Natural killer cell treated with Interleukin-12 subunit alpha and Interleukin-12 subunit beta and Interleukin-15 and Interleukin-18, amount 100 ng/mL, for 72 hours (primary cell): ENCODE data around the gene HEPHL1. TPM values are rescaled to one million over a fixed set of nuclear protein-coding genes. Genes with fewer than 3 reads are reported as not detected.
A peak's percentile ranks its signal among the peaks of the same experiment; 100 is the strongest.

ENCODE experiments used
- ATAC-seq, 2 donors: fragments of 150-1000 bp; cut with Tn5 transposase in 1 of 2; sonication (Bioruptor Pico), chemical (Tn5 transposase) in 1 of 2; 2 replicates each; pipeline ENCODE4 v1.10.0; 2021
- DNase-seq: peaks from one replicate; pipeline ENCODE4 v3.0.0; 2022; ENCODE audit warnings: low spot score
- H3K27ac Mint-ChIP-seq, 2 donors: 1 replicate in 1 of 2; 2 replicates in 1 of 2; pipeline ENCODE4 v1.8.0; 2022; ENCODE audit warnings: mixed read lengths in 2 of 2, mild to moderate bottlenecking in 1 of 2, moderate library complexity in 1 of 2
- H3K27me3 Mint-ChIP-seq, 2 donors: 1 replicate in 1 of 2; 2 replicates in 1 of 2; pipeline ENCODE4 v1.8.0; 2022; ENCODE audit warnings: mixed read lengths in 2 of 2
- H3K36me3 Mint-ChIP-seq: one replicate; pipeline ENCODE4 v1.8.0; 2022; ENCODE audit warnings: mixed read lengths
- H3K4me1 Mint-ChIP-seq, 2 donors: 1 replicate in 1 of 2; 2 replicates in 1 of 2; pipeline ENCODE4 v1.8.0; 2022; ENCODE audit warnings: low read depth in 2 of 2, mixed read lengths in 2 of 2, mild to moderate bottlenecking in 1 of 2
- H3K4me3 Mint-ChIP-seq: one replicate; pipeline ENCODE4 v1.8.0; 2022; ENCODE audit warnings: mixed read lengths
- H3K9me3 Mint-ChIP-seq: 2 replicates; pipeline ENCODE4 v1.8.0; 2022; ENCODE audit warnings: mixed read lengths
- total RNA-seq, 2 donors: library from RNA; stranded (reverse); gene quantifications; one replicate each; pipeline ENCODE4 v1.2.3, GENCODE V29; 2022

Gene HEPHL1
- total RNA-seq, 2 donors from 2014 or later = not detected

DNA sequence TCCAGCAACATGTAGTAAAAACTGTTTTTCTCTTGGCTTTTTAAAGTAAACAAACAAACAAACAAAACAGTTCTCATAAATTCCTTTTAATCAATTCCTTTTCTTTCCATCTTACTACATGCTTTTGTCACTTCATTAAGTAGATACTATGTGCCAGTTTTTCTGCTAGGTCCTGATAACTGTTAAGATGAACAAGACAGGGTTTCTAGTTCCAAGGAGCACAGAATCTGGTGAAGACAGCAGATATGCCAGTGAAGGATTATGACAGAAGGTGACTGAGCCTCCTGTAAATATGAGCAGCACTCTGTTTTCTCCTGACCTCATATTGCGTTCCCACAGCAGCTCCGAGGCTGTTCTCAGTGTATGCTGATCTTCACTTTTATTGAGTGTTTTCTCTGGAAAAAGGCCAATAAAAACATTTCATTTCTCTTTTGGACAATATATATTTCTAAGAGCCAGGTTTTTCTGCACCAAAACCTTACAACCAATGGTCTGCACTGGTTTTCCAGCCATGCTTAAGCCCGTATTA lies 45.8 kb downstream of the HEPHL1 start:
- Mint-ChIP-seq H3K4me1 (no peaks in the 10 kb centered on the region), H3K36me3 (no peaks in the 10 kb centered on the region), H3K27ac (no peak overlapping the region), H3K4me3 (no peak overlapping the region), H3K27me3 (peaks cover 0 to 10% of the 10 kb centered on the region in 2 donors), H3K9me3 (no peaks in the 10 kb centered on the region)
- DNase-seq = no peak
- no peak for ATAC-seq

GRCh38 chr11:94068764-94069163 lies 47.6 kb downstream of the HEPHL1 start:
- peaks cover 0 to 10% of the 10 kb centered on the region in 2 donors for H3K27me3 Mint-ChIP-seq
- DNase-seq = no peak
- no peaks in the 10 kb centered on the region for H3K36me3 Mint-ChIP-seq
- H3K9me3 Mint-ChIP-seq = no peaks in the 10 kb centered on the region
- H3K27ac Mint-ChIP-seq = no peak overlapping the region
- no peak overlapping the region for H3K4me3 Mint-ChIP-seq
- H3K4me1 Mint-ChIP-seq = no peaks in the 10 kb centered on the region
- no peak for ATAC-seq

DNA sequence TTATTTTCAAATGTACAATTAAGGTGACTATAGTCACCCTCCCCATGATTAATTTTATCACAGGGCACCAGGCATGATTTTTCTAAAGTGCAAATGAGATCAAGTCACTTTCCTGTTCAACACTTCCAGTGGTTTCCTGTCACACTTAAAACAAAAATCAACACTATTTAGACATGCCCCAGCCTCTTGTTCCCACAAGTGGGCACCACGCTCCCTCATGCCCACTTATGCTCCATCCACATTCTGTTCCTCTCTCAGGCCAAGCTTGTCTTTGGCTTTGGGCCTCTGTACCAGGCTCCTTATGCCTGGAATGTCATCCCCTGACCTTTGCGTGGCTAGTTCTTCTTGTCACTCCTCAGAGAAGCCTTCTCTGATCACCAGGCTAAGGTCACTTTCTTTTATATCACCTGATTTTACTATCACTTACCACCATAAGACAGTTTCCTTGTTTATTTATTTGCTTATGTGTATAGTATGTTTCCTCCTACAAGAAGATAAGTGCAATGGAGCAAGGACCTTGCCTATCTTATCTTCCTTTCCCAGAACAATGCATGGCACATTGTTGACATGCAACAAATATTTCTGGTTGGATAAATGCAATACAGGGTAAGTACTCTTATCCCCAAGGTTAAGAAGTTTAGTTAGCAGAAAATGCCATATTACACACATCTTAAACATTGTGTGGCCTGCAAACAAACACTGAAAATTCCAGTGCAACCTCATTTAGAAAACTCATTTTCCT lies 56.6 kb downstream of the HEPHL1 start:
- Mint-ChIP-seq H3K9me3 (no peaks in the 10 kb centered on the region), H3K36me3 (no peaks in the 10 kb centered on the region), H3K27me3 (peaks cover 5 to 25% of the 10 kb centered on the region in 2 donors), H3K4me1 (peaks cover 0 to 4% of the 10 kb centered on the region in 2 donors), H3K4me3 (no peak overlapping the region), H3K27ac (no peak overlapping the region)
- ATAC-seq (no peak), DNase-seq (no peak)

GRCh38 chr11:94084164-94084563 lies 63.0 kb downstream of the HEPHL1 start:
- Mint-ChIP-seq H3K27ac (no peak overlapping the region), H3K9me3 (no peaks in the 10 kb centered on the region), H3K27me3 (peaks cover 7 to 49% of the 10 kb centered on the region in 2 donors), H3K36me3 (no peaks in the 10 kb centered on the region), H3K4me1 (no peaks in the 10 kb centered on the region), H3K4me3 (no peak overlapping the region)
- no peak for DNase-seq
- no peak for ATAC-seq

DNA sequence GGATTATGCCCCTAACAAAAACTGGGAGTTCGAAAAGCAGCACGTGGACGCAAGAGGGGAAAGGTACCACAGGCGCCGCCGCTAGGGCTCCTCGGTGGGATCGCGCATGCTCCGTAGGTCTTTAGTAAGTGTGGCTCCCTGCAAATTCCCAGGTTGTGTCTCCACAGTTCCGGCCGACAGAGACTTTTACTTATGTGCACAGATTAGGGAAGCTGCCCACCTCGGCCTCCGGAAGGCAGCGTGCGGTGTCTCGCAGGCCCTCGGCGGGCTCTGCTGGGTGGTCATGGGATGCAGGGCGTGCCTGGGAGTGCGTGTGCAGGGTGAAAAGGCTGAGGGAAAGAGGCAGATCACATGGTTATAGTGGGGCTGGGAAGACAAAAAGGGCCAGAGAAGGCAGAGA lies 67.8 kb downstream of the HEPHL1 start:
- DNase-seq = no peak
- Mint-ChIP-seq H3K4me3 (no peak overlapping the region), H3K36me3 (no peaks in the 10 kb centered on the region), H3K4me1 (no peaks in the 10 kb centered on the region), H3K9me3 (peaks cover 9% of the 10 kb centered on the region), H3K27ac (no peak overlapping the region), H3K27me3 (peaks cover 8 to 33% of the 10 kb centered on the region in 2 donors)
- peak in 1 of 2 donors; percentile 6 for ATAC-seq

DNA sequence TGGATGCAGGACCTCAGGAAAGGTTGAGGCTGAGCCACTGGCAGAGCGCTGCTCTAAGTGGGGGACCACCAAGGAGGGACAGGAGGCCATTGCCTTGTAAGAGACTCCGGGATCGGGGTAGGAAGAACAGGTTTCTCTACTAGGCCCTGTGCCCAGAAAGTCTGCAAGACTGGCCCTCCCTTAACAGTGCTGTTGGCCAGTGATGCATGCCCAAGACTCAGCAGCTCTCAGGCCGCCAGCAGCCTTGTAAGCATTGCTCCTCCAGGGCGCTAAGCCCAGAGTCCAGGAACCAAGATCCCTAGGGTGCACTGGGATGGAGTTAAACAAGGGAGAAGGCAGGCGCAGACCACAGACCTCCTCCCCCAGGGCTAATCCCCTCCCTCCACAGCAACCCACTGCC lies 68.2 kb downstream of the HEPHL1 start:
- Mint-ChIP-seq H3K4me1 (no peaks in the 10 kb centered on the region), H3K4me3 (no peak overlapping the region), H3K9me3 (peaks cover 9% of the 10 kb centered on the region), H3K36me3 (no peaks in the 10 kb centered on the region), H3K27me3 (peaks cover 8 to 33% of the 10 kb centered on the region in 2 donors), H3K27ac (no peak overlapping the region)
- ATAC-seq = peak; percentile 13 to 28
- no peak for DNase-seq

DNA sequence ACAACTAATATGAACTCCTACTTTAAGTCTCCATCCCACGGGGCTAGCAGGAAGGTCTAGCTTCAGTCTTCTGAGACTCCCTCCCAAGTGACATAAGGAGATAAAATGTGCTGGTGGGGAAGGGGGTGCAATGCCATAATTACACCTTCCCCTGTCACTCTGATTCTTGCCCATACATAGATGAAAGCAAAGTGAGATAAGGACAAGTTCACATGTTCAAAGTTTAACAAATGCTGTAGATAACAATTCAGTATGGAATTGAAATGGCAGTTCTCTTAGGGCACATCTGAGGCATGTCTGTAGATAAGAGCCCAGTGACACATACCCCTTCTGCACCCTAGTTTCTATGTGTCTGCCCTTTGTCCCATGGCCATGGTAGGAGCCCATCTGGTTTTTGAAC lies 69.2 kb downstream of the HEPHL1 start:
- Mint-ChIP-seq H3K4me3 (no peak overlapping the region), H3K4me1 (no peaks in the 10 kb centered on the region), H3K9me3 (peaks cover 9% of the 10 kb centered on the region), H3K27me3 (peaks cover 8 to 29% of the 10 kb centered on the region in 2 donors), H3K36me3 (no peaks in the 10 kb centered on the region), H3K27ac (no peak overlapping the region)
- ATAC-seq (no peak), DNase-seq (no peak)

DNA sequence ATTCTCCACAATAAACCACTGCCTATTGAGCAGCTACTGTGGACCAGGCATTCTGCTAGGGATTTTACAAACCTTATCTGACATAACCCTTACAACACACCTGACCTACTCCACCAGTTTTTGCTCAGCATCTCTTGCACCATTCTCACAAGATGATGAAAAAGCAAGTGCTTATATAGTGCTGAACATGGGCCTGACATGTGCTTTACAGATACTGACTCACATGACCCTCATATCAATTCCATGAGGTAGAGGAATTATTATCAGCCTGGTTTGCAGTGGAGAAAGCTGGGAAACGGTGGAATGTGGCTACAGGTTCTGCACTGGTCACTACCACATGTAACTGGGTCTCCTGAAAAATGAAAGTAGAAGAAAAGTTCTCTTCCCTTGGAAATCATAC lies 69.9 kb downstream of the HEPHL1 start:
- DNase-seq (no peak), ATAC-seq (no peak)
- no peaks in the 10 kb centered on the region for H3K36me3 Mint-ChIP-seq
- peaks cover 5 to 22% of the 10 kb centered on the region in 2 donors for H3K27me3 Mint-ChIP-seq
- no peak overlapping the region for H3K4me3 Mint-ChIP-seq
- H3K9me3 Mint-ChIP-seq = peaks cover 9% of the 10 kb centered on the region
- no peaks in the 10 kb centered on the region for H3K4me1 Mint-ChIP-seq
- no peak overlapping the region for H3K27ac Mint-ChIP-seq

DNA sequence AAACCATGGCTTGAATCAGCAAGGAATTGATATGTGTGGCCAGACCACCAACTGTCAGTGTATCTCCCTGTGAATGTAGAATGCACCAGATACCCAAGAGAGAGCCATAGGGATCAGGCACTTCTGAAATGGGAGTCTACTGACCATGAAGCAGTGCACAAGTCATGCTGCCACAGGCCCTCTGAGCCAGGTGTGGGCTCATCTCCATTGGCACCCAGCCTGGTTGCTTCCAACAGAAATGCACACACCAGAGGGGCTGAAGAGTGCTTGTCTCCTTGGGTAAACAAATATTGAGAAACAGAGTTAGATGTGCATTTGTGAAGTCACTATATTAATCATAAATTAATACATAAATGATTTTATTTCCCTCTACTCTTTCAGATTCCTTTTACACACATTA lies 79.1 kb downstream of the HEPHL1 start:
- ATAC-seq (no peak), DNase-seq (no peak)
- Mint-ChIP-seq H3K27ac (no peak overlapping the region), H3K36me3 (peaks cover 10% of the 10 kb centered on the region), H3K4me3 (no peak overlapping the region), H3K27me3 (peaks cover 12 to 14% of the 10 kb centered on the region in 2 donors), H3K4me1 (no peaks in the 10 kb centered on the region), H3K9me3 (peaks cover 13% of the 10 kb centered on the region)

DNA sequence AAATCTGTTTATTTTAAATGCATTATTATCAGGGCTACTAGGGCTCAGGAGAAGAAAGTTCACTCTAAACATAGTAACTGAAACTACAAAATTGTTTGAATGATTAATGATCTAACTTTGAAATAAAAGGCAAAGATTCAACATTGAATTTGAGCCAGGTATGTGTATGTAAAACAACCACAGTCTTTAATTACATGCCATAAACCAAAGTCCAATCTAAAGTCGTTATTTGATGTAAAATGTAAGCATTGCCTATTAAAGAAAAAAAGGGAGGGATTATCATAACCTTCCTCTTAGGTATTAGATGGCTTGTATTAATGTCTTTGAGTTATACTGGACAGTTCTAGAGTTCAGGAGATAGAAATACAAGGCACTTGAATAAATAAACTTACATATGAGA lies 82.3 kb downstream of the HEPHL1 start:
- peaks cover 6% of the 10 kb centered on the region for H3K9me3 Mint-ChIP-seq
- peaks cover 4% of the 10 kb centered on the region for H3K36me3 Mint-ChIP-seq
- H3K4me3 Mint-ChIP-seq = no peak overlapping the region
- H3K27me3 Mint-ChIP-seq = peaks cover 5 to 10% of the 10 kb centered on the region in 2 donors
- H3K4me1 Mint-ChIP-seq = no peaks in the 10 kb centered on the region
- no peak for DNase-seq
- ATAC-seq = no peak
- no peak overlapping the region for H3K27ac Mint-ChIP-seq

- peaks cover 5 to 9% of the 10 kb centered on the region in 2 donors for H3K27me3 Mint-ChIP-seq
- DNase-seq = no peak
- no peaks in the 10 kb centered on the region for H3K4me1 Mint-ChIP-seq
- H3K27ac Mint-ChIP-seq = no peak overlapping the region
- H3K4me3 Mint-ChIP-seq = no peak overlapping the region
- no peak for ATAC-seq
- peaks cover 3% of the 10 kb centered on the region for H3K9me3 Mint-ChIP-seq
- H3K36me3 Mint-ChIP-seq = peaks cover 5% of the 10 kb centered on the region
Observed at GRCh38 chr11:94104734-94105133, 83.6 kb downstream of the HEPHL1 start.

- Mint-ChIP-seq H3K9me3 (peaks cover 3% of the 10 kb centered on the region), H3K4me1 (no peaks in the 10 kb centered on the region)
- ATAC-seq = no peak
Observed at GRCh38 chr11:94106716-94107115, 85.6 kb downstream of the HEPHL1 start.

DNA sequence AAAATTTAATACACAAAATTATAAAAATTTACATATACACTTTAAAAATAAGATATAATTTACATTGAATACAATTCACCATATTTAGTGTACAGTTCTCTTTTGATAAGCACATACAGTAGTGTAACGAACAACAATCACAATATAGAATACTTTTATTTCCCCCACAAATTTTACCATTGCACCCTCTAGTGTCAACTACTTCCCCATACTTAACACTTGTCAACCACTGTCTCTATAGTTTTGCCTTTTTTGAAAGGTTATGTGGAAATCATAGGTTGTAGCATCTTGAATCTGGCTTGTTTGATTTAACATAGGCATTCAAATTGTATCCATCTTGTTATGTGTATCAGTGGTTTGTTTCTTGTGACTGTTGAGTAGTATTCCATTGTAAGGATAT lies 86.2 kb downstream of the HEPHL1 start:
- peaks cover 5 to 8% of the 10 kb centered on the region in 2 donors for H3K27me3 Mint-ChIP-seq
- H3K4me3 Mint-ChIP-seq = no peak overlapping the region
- H3K9me3 Mint-ChIP-seq = peaks cover 3% of the 10 kb centered on the region
- H3K36me3 Mint-ChIP-seq = peaks cover 5% of the 10 kb centered on the region
- DNase-seq = no peak
- no peaks in the 10 kb centered on the region for H3K4me1 Mint-ChIP-seq
- H3K27ac Mint-ChIP-seq = no peak overlapping the region
- no peak for ATAC-seq

More at GRCh38 chr11:94106716-94107115, 85.6 kb downstream of the HEPHL1 start:
- Mint-ChIP-seq H3K4me3 (no peak overlapping the region), H3K27me3 (peaks cover 5 to 9% of the 10 kb centered on the region in 2 donors), H3K36me3 (peaks cover 5% of the 10 kb centered on the region), H3K27ac (no peak overlapping the region)
- no peak for DNase-seq

DNA sequence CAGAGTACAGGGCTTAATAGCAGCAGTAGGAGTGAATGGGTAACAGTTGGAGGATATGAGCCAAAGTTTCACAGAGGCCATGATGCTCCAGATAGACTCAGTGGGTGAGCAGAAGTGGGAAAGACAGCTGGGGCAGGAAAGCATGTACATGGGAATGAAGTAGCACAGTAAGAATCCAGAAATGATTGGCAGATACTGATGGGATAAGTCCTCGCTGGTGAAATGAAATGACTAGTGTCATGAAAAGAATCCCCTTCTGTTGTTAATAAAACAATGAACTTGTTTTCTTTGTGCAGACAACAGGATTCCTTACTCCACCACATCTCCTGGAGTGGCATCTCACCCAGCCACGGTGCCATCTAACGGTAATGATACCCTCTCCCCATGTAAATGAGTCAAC lies 90.1 kb downstream of the HEPHL1 start:
- ATAC-seq = no peak
- H3K4me3 Mint-ChIP-seq = no peak overlapping the region
- no peaks in the 10 kb centered on the region for H3K4me1 Mint-ChIP-seq
- no peak for DNase-seq
- H3K9me3 Mint-ChIP-seq = peaks cover 5% of the 10 kb centered on the region
- peaks cover 5% of the 10 kb centered on the region for H3K36me3 Mint-ChIP-seq
- peaks cover 9 to 25% of the 10 kb centered on the region in 2 donors for H3K27me3 Mint-ChIP-seq
- no peak overlapping the region for H3K27ac Mint-ChIP-seq
